Frontal cortex (tissue), 4 donors: ENCODE results near the gene ERICH6B. TPM values are rescaled to one million over a fixed set of nuclear protein-coding genes. Genes with fewer than 3 reads are reported as not detected.

Source experiments
- DNase-seq, 2 donors: peaks; one replicate each; pipeline ENCODE4 v3.0.0; 2012; ENCODE audit warnings: low spot score in 2 of 2
- FAIRE-seq: peaks from 2 replicates; lab custom pipeline; 2012; peaks lifted over from hg19 to GRCh38; lab: Jason Lieb, UNC
- small RNA-seq: library from RNA; depleted of rRNA; stranded (forward); fragments of <200 nt; gene quantifications from one replicate; pipeline ENCODE3, GENCODE V24; 2014
- total RNA-seq: library from RNA; depleted of rRNA; stranded (reverse); fragments of >200 nt; gene quantifications from one replicate; pipeline ENCODE4 v1.2.3, GENCODE V29; 2014
- donor health status: control.
- donor health status: control.
- donor health status: control.

Gene ERICH6B
- total RNA-seq, 1 donor from 2014 or later: not detected

- DNase-seq (peak; percentile 12 to 51), FAIRE-seq (peak; percentile 82)
Observed at GRCh38 chr13:45511310-45512097, 104.0 kb downstream of the ERICH6B start.

GRCh38 chr13:45510672-45511071 is 104.9 kb downstream of the ERICH6B start:
- no peak for DNase-seq

GRCh38 chr13:45508776-45509175 is 106.8 kb downstream of the ERICH6B start:
- FAIRE-seq (no peak), DNase-seq (no peak)

More at GRCh38 chr13:45510672-45511071, 104.9 kb downstream of the ERICH6B start:
- no peak for FAIRE-seq

- DNase-seq (no peak), FAIRE-seq (no peak)
Observed at GRCh38 chr13:45506811-45507210, 108.7 kb downstream of the ERICH6B start.

- no peak for FAIRE-seq
Observed at GRCh38 chr13:45503658-45504057, 111.9 kb downstream of the ERICH6B start.

GRCh38 chr13:45501175-45501526 is 114.4 kb downstream of the ERICH6B start:
- DNase-seq (no peak), FAIRE-seq (no peak)

More at GRCh38 chr13:45503658-45504057, 111.9 kb downstream of the ERICH6B start:
- DNase-seq: no peak

GRCh38 chr13:45500492-45501174 is 114.9 kb downstream of the ERICH6B start:
- FAIRE-seq: no peak
- DNase-seq: no peak

GRCh38 chr13:45496942-45497341 is 118.6 kb downstream of the ERICH6B start:
- DNase-seq (no peak), FAIRE-seq (no peak)

- FAIRE-seq (peak; percentile 23), DNase-seq (no peak)
Observed at GRCh38 chr13:45492538-45492937, 123.0 kb downstream of the ERICH6B start.

Small RNA genes lying within 50 kb of the gene (small RNA-seq; reads per million reads assigned to genes)
- gene RNA5SP27 (not detected), gene TIMM9P3 (not detected)

Other genes with a start within 250 kb of the ERICH6B start
- gene SLC25A30, start 197.4 kb downstream of the ERICH6B start, total RNA-seq: 8.6 TPM
- gene COG3, start 150.8 kb downstream of the ERICH6B start, total RNA-seq: 43.6 TPM
- not detected for gene CBY2, start 86.6 kb upstream of the ERICH6B start, total RNA-seq
- 8.2 TPM for gene SIAH3, start 236.0 kb upstream of the ERICH6B start, total RNA-seq